ENCODE measurements around the gene FARP2.

GRCh38 chr2:241425368-241425767 is 69.3 kb downstream of the FARP2 start:
- TF ChIP-seq POLR2A (IDR thresholded peaks at IDR 0.05; ENCODE audit: low read depth): no peak
- no peak for TF ChIP-seq CTCF (IDR thresholded peaks at IDR 0.05)
- TF ChIP-seq POLR2AphosphoS5 (IDR thresholded peaks at IDR 0.05): no peak

Measured in esophagus muscularis mucosa (tissue), 3 donors.